ENCODE data around the gene RIPPLY3.

- TF ChIP-seq CREB1 (IDR thresholded peaks at IDR 0.05; ENCODE audit: low read depth) (no peak), EP300 (IDR thresholded peaks at IDR 0.05; ENCODE audit: borderline replicate concordance) (no peak), TAF1 (IDR thresholded peaks at IDR 0.05; ENCODE audit: low read depth) (no peak)
- TF ChIP-seq, protein P1, sequence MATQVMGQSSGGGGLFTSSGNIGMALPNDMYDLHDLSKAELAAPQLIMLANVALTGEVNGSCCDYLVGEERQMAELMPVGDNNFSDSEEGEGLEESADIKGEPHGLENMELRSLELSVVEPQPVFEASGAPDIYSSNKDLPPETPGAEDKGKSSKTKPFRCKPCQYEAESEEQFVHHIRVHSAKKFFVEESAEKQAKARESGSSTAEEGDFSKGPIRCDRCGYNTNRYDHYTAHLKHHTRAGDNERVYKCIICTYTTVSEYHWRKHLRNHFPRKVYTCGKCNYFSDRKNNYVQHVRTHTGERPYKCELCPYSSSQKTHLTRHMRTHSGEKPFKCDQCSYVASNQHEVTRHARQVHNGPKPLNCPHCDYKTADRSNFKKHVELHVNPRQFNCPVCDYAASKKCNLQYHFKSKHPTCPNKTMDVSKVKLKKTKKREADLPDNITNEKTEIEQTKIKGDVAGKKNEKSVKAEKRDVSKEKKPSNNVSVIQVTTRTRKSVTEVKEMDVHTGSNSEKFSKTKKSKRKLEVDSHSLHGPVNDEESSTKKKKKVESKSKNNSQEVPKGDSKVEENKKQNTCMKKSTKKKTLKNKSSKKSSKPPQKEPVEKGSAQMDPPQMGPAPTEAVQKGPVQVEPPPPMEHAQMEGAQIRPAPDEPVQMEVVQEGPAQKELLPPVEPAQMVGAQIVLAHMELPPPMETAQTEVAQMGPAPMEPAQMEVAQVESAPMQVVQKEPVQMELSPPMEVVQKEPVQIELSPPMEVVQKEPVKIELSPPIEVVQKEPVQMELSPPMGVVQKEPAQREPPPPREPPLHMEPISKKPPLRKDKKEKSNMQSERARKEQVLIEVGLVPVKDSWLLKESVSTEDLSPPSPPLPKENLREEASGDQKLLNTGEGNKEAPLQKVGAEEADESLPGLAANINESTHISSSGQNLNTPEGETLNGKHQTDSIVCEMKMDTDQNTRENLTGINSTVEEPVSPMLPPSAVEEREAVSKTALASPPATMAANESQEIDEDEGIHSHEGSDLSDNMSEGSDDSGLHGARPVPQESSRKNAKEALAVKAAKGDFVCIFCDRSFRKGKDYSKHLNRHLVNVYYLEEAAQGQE (IDR thresholded peaks at IDR 0.05; ENCODE audit: low read depth): no peak
These were observed 18.0 kb upstream of the RIPPLY3 start for GRCh38 chr21:36988536-36988935.
